Small intestine (tissue), 16 donors: ENCODE results near the gene HLTF. TPM values are rescaled to one million over a fixed set of nuclear protein-coding genes. Genes with fewer than 3 reads are reported as not detected.

ENCODE experiments used
- DNase-seq, 2 donors: peaks; one replicate each; pipeline versions ENCODE4 v3.0.0 to v3.0.0-alpha.2; 2013
- FAIRE-seq: peaks from 2 replicates; lab custom pipeline; 2012; peaks lifted over from hg19 to GRCh38; lab: Jason Lieb, UNC
- H3K27ac ChIP-seq, 3 donors: one replicate each; pipeline ENCODE4 v1.5.1; 2013; ENCODE audit warnings: low read length in 2 of 3, mild to moderate bottlenecking in 2 of 3, control low read depth in 1 of 3, inconsistent platforms in 1 of 3, low read depth in 1 of 3, moderate library complexity in 1 of 3
- H3K27me3 ChIP-seq, 3 donors: one replicate each; pipeline ENCODE4 v1.6.1; 2013; ENCODE audit warnings: low read length in 3 of 3, inconsistent platforms in 1 of 3; ENCODE audit not compliant: control insufficient read depth in 3 of 3, insufficient read depth in 3 of 3
- H3K36me3 ChIP-seq, 3 donors: one replicate each; pipeline ENCODE4 v1.6.1; 2013; ENCODE audit warnings: low read length in 3 of 3, inconsistent platforms in 1 of 3, low read depth in 1 of 3, mild to moderate bottlenecking in 1 of 3, moderate library complexity in 1 of 3; ENCODE audit not compliant: control insufficient read depth in 3 of 3, insufficient read depth in 2 of 3
- H3K4me1 ChIP-seq, 3 donors: one replicate each; pipeline ENCODE4 v1.6.1; 2013; ENCODE audit warnings: low read length in 2 of 3, inconsistent platforms in 1 of 3, low read depth in 1 of 3, mild to moderate bottlenecking in 1 of 3, moderate library complexity in 1 of 3; ENCODE audit not compliant: control insufficient read depth in 3 of 3, insufficient read depth in 2 of 3
- H3K4me3 ChIP-seq, 3 donors: one replicate each; pipeline ENCODE4 v1.5.1; 2013; ENCODE audit warnings: low read length in 3 of 3, control low read depth in 1 of 3, inconsistent platforms in 1 of 3, low read depth in 1 of 3, mild to moderate bottlenecking in 1 of 3, moderate library complexity in 1 of 3
- H3K9me3 ChIP-seq, 2 donors: one replicate each; pipeline ENCODE4 v1.6.1; 2013; ENCODE audit warnings: low read depth in 1 of 2, low read length in 1 of 2; ENCODE audit not compliant: control insufficient read depth in 2 of 2, insufficient read depth in 1 of 2
- WGBS, 3 donors: extraction: QIAGEN DNeasy Blood & Tissue Kit; methylation state at CpG; one replicate each; pipeline ENCODE4 v1.1.7; 2013; 5-methylcytosine and 5-hydroxymethylcytosine counted together
- long read RNA-seq, 10 donors: transcript quantifications; one replicate each; lab custom pipeline, GENCODE V29; 2026
- polyA plus RNA-seq, 4 donors: library from polyadenylated mRNA; stranded (reverse) in 3 of 4; unstranded in 1 of 4; fragments of 200-250 nt in 3 of 4; fragments of 120-200 nt in 1 of 4; gene quantifications; one replicate each; pipeline versions ENCODE4 v1.2.1 to v1.2.3, GENCODE V29; 2013
- donor health status: healthy with polysubstance abuse.
- donor health status: control.
- donor health status: control.
- donor health status: Bipolar disorder and iron deficiency.
- donor health status: healthy.

HLTF gene
- 10 to 100 TPM in 1 of 4 donors, 1 to 10 TPM in 3; 1.1 to 19.1 (median 4.3) TPM for polyA plus RNA-seq
- long read RNA-seq, donor 1 = 0 reads
- long read RNA-seq, donor 2, partial matches to known transcripts = 0 of 1 reads
- long read RNA-seq, donor 2, other reads (novel, unspliced or antisense) = 0 of 1 reads
- long read RNA-seq, donor 3 = 0 reads
- long read RNA-seq, donor 4 = 0 reads
- long read RNA-seq, donor 5 = 0 reads
- long read RNA-seq, donor 6, full-length matches to known transcripts = 1 of 1 reads
- long read RNA-seq, donor 6, partial matches to known transcripts = 0 of 1 reads
- long read RNA-seq, donor 6, other reads (novel, unspliced or antisense) = 0 of 1 reads
- long read RNA-seq, donor 7 = 0 reads
- long read RNA-seq, donor 8 = 0 reads
- long read RNA-seq, donor 9 = 0 reads
- long read RNA-seq, donor 10, full-length matches to known transcripts = 1 of 7 reads
- long read RNA-seq, donor 10, partial matches to known transcripts = 6 of 7 reads
- long read RNA-seq, donor 10, other reads (novel, unspliced or antisense) = 0 of 7 reads

GRCh38 chr3:149086232-149086988, at the start of gene HLTF:
HLTF (minus strand) TSS chr3:149086533; CDS start chr3:149086336, 197 bp downstream.
- DNase-seq = peak; percentile 93 to 96
- Histone ChIP-seq H3K36me3 (peaks cover 0 to 12% (median 0%) of the 10 kb centered on the region in 3 donors), H3K4me3 (peak within 1 kb of the TSS; percentile 76 to 84 (median 77)), H3K27me3 (no peaks in the 10 kb centered on the region), H3K27ac (peak within 1 kb of the TSS in 2 of 3 donors; percentile 54 to 82), H3K4me1 (peaks cover 0 to 5% (median 4%) of the 10 kb centered on the region in 3 donors), H3K9me3 (no peaks in the 10 kb centered on the region)
- WGBS, 3 donors = 8 to 10% (median 8%) methylated on average over 57 of the region's 57 CpGs
- FAIRE-seq = no peak

GRCh38 chr3:149134575-149134974, 48.2 kb upstream of the HLTF start:
- H3K27ac ChIP-seq = peak overlapping the region in 1 of 3 donors; percentile 82
- no peaks in the 10 kb centered on the region for H3K9me3 ChIP-seq
- peaks cover 9 to 26% (median 12%) of the 10 kb centered on the region in 3 donors for H3K4me1 ChIP-seq
- no peak overlapping the region for H3K4me3 ChIP-seq
- H3K36me3 ChIP-seq = peaks cover 0 to 3% (median 0%) of the 10 kb centered on the region in 3 donors
- FAIRE-seq (no peak), DNase-seq (peak; percentile 88 to 95)
- no peaks in the 10 kb centered on the region for H3K27me3 ChIP-seq
- WGBS, 3 donors = 23 to 47% (median 36%) methylated on average over 3 of the region's 3 CpGs

GRCh38 chr3:149131589-149131988, 45.3 kb upstream of the HLTF start:
- Histone ChIP-seq H3K4me1 (peaks cover 9 to 30% (median 12%) of the 10 kb centered on the region in 3 donors), H3K27ac (peak overlapping the region; percentile 14 to 95 (median 54)), H3K36me3 (peaks cover 0 to 3% (median 0%) of the 10 kb centered on the region in 3 donors), H3K27me3 (peaks cover 0 to 3% (median 0%) of the 10 kb centered on the region in 3 donors), H3K4me3 (peak overlapping the region in 2 of 3 donors; percentile 83 to 87), H3K9me3 (no peaks in the 10 kb centered on the region)
- 7 to 32% (median 9%) methylated on average over 4 of the region's 4 CpGs for WGBS, 3 donors
- peak; percentile 59 to 64 for DNase-seq
- no peak for FAIRE-seq

- H3K36me3 ChIP-seq = peaks cover 0 to 3% (median 0%) of the 10 kb centered on the region in 3 donors
- H3K27ac ChIP-seq = peak within 1 kb of the TSS; percentile 89 to 95 (median 94)
- FAIRE-seq (no peak), DNase-seq (peak; percentile 93 to 97)
- peaks cover 5 to 27% (median 9%) of the 10 kb centered on the region in 3 donors for H3K4me1 ChIP-seq
- 0% methylated on average over 72 to 84 of the region's 84 CpGs for WGBS, 3 donors
- no peaks in the 10 kb centered on the region for H3K9me3 ChIP-seq
- H3K4me3 ChIP-seq = peak within 1 kb of the TSS; percentile 83 to 87 (median 86)
- H3K27me3 ChIP-seq = peaks cover 0 to 3% (median 0%) of the 10 kb centered on the region in 3 donors
Observed at GRCh38 chr3:149129326-149130205, 43.2 kb upstream of the HLTF start, which contains the start of gene HPS3. HPS3 (plus strand) TSS chr3:149129638; CDS start chr3:149129724, 86 bp downstream.

- DNase-seq (no peak), FAIRE-seq (no peak)
- Histone ChIP-seq H3K9me3 (no peaks in the 10 kb centered on the region), H3K27me3 (peaks cover 0 to 3% (median 0%) of the 10 kb centered on the region in 3 donors), H3K36me3 (peaks cover 0 to 3% (median 0%) of the 10 kb centered on the region in 3 donors), H3K4me3 (peak overlapping the region in 2 of 3 donors; percentile 83 to 87), H3K27ac (peak overlapping the region in 2 of 3 donors; percentile 63 to 95), H3K4me1 (peaks cover 5 to 20% (median 9%) of the 10 kb centered on the region in 3 donors)
- 7 to 13% (median 9%) methylated on average over 4 of the region's 4 CpGs for WGBS, 3 donors
Observed at GRCh38 chr3:149128821-149129220, 42.5 kb upstream of the HLTF start.

- Histone ChIP-seq H3K36me3 (no peaks in the 10 kb centered on the region), H3K4me3 (no peak overlapping the region), H3K4me1 (peaks cover 0 to 10% (median 0%) of the 10 kb centered on the region in 3 donors), H3K27me3 (peaks cover 0 to 3% (median 0%) of the 10 kb centered on the region in 3 donors), H3K27ac (no peak overlapping the region), H3K9me3 (no peaks in the 10 kb centered on the region)
- FAIRE-seq (peak; percentile 55), DNase-seq (no peak)
- WGBS, 3 donors = 80 to 85% (median 84%) methylated on average over 4 of the region's 4 CpGs
Observed at GRCh38 chr3:149122721-149123578, 36.6 kb upstream of the HLTF start.
